ENCODE data around the gene TNN.

TNN gene

DNA sequence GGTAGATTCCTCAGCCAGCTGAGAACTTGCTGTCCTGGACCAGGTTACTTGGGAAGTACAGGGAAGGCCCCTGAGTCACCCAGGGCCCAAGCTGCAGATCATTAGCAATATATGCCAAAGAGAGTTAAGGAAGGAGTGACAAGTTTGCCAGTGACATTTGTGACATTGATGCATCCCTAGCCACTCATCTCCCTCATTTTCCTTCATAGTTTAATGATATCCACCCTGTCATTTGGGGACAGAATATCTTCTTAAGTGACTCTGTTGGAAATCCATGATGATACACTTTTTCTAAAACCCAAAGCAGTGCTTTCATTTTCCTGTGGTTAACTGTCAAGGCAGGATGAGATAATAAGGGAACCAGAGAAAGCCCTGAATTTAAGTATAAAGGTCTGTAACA is 3.2 kb downstream of the TNN start:
- Histone ChIP-seq H3K9me3 (ENCODE audit: control insufficient read depth in 2 of 2, low read length in 2 of 2) (no peaks in the 10 kb centered on the region), H3K36me3 (ENCODE audit: control insufficient read depth in 2 of 2, insufficient read depth in 2 of 2, low read length in 2 of 2) (no peaks in the 10 kb centered on the region), H3K4me3 (ENCODE audit: low read length in 2 of 2) (no peak overlapping the region), H3K27me3 (ENCODE audit: control insufficient read depth in 1 of 2, insufficient read depth in 2 of 2, low read length in 2 of 2) (no peaks in the 10 kb centered on the region), H3K9ac (ENCODE audit: low read length in 2 of 2) (no peak overlapping the region), H3K4me1 (ENCODE audit: control insufficient read depth, insufficient read depth, low read length) (peaks cover 13% of the 10 kb centered on the region), H3K27ac (ENCODE audit: low read length) (no peak overlapping the region)

DNA sequence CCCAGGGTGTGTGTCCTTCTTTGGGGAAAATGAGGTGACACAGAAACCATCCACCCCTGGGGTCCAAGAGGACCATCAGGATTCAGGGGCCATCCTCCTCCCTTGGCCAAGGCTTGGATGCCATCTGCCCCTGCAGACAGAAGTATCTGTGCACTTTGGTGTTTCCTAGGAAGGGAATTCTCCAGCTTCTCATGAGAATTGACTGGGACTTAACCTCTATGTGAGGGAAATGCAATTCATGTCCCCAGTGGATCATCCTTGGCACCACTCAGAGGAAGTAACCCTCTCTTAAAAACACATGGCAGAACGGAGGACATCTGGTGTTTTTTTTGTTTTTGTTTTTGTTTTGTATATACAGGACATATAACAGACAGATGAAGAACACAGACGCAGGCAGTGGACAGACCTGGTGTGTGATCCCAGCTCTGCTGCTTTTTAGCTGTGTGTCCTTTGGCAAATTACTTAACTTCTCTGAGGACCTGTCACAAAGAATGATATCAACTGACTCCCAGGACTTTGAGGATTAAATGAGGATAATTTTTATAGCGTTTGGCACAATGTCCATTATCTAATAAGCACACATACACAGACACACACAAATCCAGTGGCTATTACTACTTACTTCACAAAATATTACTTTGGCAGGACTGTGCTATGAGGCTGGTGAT is 3.8 kb downstream of the TNN start:
- Histone ChIP-seq H3K4me3 (ENCODE audit: low read length in 2 of 2) (no peak overlapping the region), H3K4me1 (ENCODE audit: control insufficient read depth, insufficient read depth, low read length) (peaks cover 13% of the 10 kb centered on the region), H3K27ac (ENCODE audit: low read length) (peak overlapping the region; percentile 6), H3K9me3 (ENCODE audit: control insufficient read depth in 2 of 2, low read length in 2 of 2) (no peaks in the 10 kb centered on the region), H3K36me3 (ENCODE audit: control insufficient read depth in 2 of 2, insufficient read depth in 2 of 2, low read length in 2 of 2) (no peaks in the 10 kb centered on the region), H3K9ac (ENCODE audit: low read length in 2 of 2) (no peak overlapping the region), H3K27me3 (ENCODE audit: control insufficient read depth in 1 of 2, insufficient read depth in 2 of 2, low read length in 2 of 2) (no peaks in the 10 kb centered on the region)

DNA sequence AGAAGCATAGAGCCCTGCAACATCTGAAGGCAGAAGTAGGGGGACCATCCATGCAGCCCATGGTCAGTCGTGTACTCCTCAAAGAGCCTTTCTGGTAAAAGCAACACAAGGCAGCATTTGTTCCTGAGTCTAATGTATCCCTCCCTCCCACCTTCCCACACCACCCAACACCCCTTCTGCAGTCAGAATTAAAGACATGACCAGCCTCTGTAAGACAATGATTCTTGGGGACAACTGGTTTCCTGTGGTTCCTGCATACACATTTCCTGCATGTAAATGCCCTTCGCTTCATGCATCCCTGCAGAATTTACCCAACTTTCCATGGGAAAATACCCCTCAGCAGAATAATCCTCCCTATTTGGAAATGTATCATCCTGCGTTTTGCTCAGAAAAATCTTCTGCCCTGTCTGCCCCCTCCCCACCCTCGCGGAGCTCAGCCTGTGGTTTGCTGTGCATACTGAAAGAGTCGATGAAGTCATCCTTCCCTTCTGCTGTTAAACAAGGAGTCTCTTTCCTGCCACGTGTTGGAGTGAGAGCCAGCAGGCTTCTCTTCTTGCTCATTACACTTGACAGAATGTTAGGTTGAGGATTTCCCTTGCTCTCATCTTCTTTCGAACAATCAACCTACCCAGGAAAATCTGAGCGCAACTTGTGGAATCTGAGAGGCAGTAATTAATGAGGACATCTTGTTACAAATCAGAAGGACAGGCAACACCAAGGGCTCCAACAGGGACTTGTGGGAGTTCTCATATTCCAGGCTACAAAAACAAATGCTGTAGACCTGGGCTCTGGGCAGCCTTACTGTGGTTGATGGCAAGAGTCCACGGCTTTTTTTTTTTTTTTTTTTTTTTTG is 4.7 kb downstream of the TNN start:
- H3K27ac ChIP-seq (ENCODE audit: low read length), result peak overlapping the region; percentile 31
- peaks cover 13% of the 10 kb centered on the region for H3K4me1 ChIP-seq (ENCODE audit: control insufficient read depth, insufficient read depth, low read length)
- no peaks in the 10 kb centered on the region for H3K36me3 ChIP-seq (ENCODE audit: control insufficient read depth in 2 of 2, insufficient read depth in 2 of 2, low read length in 2 of 2)
- H3K9me3 ChIP-seq (ENCODE audit: control insufficient read depth in 2 of 2, low read length in 2 of 2), result no peaks in the 10 kb centered on the region
- H3K27me3 ChIP-seq (ENCODE audit: control insufficient read depth in 1 of 2, insufficient read depth in 2 of 2, low read length in 2 of 2), result no peaks in the 10 kb centered on the region
- H3K9ac ChIP-seq (ENCODE audit: low read length in 2 of 2), result peak overlapping the region in 1 of 2 donors; percentile 29
- peak overlapping the region; percentile 47 to 58 for H3K4me3 ChIP-seq (ENCODE audit: low read length in 2 of 2)

DNA sequence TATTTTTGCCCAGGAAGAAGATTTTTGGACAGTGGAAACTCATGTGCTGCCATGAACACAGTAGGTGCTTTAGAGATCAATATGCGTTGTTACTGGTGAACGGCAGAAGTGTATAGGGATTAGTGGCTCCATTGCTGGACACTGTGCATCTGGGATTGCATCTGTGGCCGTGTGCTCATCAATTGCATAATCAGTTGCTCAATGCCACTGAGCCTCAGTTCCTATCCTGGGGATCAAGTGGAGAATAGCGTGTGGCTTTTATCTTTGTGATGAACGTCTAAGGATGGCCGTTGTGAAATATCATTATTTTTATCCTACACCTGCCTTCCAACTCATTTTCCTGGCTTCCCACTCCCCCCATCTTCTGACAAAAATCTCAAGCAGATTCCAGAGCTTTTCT is 5.4 kb downstream of the TNN start:
- H3K9ac ChIP-seq (ENCODE audit: low read length in 2 of 2), result no peak overlapping the region
- peaks cover 13% of the 10 kb centered on the region for H3K4me1 ChIP-seq (ENCODE audit: control insufficient read depth, insufficient read depth, low read length)
- H3K4me3 ChIP-seq (ENCODE audit: low read length in 2 of 2), result peak overlapping the region in 1 of 2 donors; percentile 47
- H3K27ac ChIP-seq (ENCODE audit: low read length), result peak overlapping the region; percentile 31
- H3K9me3 ChIP-seq (ENCODE audit: control insufficient read depth in 2 of 2, low read length in 2 of 2), result no peaks in the 10 kb centered on the region
- H3K36me3 ChIP-seq (ENCODE audit: control insufficient read depth in 2 of 2, insufficient read depth in 2 of 2, low read length in 2 of 2), result no peaks in the 10 kb centered on the region
- H3K27me3 ChIP-seq (ENCODE audit: control insufficient read depth in 1 of 2, insufficient read depth in 2 of 2, low read length in 2 of 2), result no peaks in the 10 kb centered on the region

DNA sequence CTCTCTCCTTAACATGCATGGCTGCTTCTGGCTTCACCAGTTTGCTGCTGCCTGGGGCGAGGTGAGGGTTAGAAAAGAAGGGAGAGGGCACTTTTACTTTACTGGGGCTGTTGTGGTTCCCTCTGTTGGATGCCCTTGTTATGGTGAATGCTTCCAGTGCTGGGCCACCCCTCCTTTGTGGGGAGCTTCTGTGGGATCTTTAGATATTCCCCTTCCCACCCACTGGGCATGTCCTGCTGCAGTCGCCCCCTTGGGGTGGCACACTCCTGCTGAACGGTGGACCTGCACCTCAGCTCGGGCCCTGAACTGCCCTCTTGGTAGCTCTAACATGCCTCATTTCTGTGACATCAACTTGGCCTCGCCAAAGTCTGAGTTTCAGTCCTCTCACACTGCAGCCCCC is 6.0 kb downstream of the TNN start:
- Histone ChIP-seq H3K36me3 (ENCODE audit: control insufficient read depth in 2 of 2, insufficient read depth in 2 of 2, low read length in 2 of 2) (no peaks in the 10 kb centered on the region), H3K27ac (ENCODE audit: low read length) (no peak overlapping the region), H3K9me3 (ENCODE audit: control insufficient read depth in 2 of 2, low read length in 2 of 2) (no peaks in the 10 kb centered on the region), H3K27me3 (ENCODE audit: control insufficient read depth in 1 of 2, insufficient read depth in 2 of 2, low read length in 2 of 2) (no peaks in the 10 kb centered on the region), H3K9ac (ENCODE audit: low read length in 2 of 2) (no peak overlapping the region), H3K4me1 (ENCODE audit: control insufficient read depth, insufficient read depth, low read length) (peaks cover 13% of the 10 kb centered on the region), H3K4me3 (ENCODE audit: low read length in 2 of 2) (no peak overlapping the region)

DNA sequence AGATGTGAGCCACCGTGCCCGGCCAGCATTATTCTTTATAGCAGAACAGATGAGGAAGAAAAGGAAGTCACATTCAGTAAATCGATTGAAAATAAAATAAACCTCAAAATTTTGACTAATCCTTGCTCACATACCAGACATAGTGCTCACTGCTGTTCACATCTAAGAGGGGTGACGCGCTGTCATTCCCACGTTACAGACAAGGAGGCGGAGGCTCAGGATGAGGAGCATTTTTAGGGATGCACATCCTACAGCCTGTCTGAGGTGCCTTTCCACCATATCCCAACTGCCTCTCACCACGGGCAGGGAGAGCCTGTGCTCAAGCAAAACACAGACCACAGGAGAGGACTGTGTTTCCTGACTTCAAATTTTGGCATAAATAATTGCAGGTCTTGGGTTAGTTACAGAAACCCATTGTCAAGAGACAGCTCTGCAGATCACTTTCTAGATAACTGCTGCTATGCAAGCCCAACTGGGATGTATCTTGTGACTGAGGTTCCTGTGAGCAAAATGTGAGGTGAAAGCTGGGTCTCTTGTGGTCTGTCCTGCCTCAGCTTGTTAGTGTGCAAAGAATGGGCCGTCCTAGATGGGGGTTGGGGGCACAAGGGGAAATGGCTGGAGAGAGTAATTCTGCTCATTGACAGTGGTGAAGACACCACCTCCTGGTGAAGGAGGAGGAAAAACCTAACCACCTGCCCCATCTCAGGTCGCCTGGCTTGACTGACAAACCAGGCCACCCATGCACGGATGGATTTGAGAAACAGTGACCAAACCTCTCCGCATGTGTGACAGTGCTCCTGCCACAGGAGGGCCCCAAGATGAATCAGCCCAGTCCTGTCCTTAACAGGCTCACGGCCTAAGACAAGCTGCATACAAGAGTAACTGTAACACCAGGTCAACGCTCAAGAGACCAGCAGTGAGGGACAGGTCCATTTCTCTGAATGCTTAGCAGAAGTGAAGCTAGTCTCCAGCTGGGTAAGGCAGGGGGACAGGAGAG is 8.2 kb downstream of the TNN start:
- Histone ChIP-seq H3K4me1 (ENCODE audit: control insufficient read depth, insufficient read depth, low read length) (peaks cover 13% of the 10 kb centered on the region), H3K36me3 (ENCODE audit: control insufficient read depth in 2 of 2, insufficient read depth in 2 of 2, low read length in 2 of 2) (no peaks in the 10 kb centered on the region), H3K27ac (ENCODE audit: low read length) (no peak overlapping the region), H3K27me3 (ENCODE audit: control insufficient read depth in 1 of 2, insufficient read depth in 2 of 2, low read length in 2 of 2) (no peaks in the 10 kb centered on the region), H3K4me3 (ENCODE audit: low read length in 2 of 2) (no peak overlapping the region), H3K9me3 (ENCODE audit: control insufficient read depth in 2 of 2, low read length in 2 of 2) (no peaks in the 10 kb centered on the region), H3K9ac (ENCODE audit: low read length in 2 of 2) (no peak overlapping the region)

DNA sequence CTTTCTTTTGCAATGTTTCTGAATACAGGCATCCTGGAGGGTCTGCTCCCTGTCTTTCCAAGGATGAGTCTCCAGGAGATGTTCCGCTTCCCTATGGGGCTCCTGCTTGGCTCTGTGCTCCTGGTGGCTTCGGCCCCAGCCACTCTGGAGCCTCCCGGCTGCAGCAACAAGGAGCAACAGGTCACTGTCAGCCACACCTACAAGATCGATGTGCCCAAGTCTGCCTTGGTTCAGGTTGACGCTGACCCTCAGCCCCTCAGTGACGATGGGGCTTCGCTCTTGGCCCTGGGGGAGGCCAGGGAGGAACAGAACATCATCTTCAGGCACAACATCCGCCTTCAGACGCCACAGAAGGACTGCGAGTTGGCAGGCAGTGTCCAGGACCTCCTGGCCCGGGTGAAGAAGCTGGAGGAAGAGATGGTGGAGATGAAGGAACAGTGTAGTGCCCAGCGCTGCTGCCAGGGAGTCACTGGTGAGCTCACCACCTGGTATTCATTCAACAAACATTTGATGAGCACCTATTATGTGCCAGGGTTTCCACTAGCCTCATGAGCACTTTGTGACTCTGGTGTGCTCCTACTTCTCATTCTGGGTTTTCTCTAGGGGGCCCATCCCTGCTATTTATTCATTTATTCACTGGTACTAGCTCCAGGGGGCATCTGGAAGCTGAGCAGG is 9.9 kb downstream of the TNN start:
- H3K4me3 ChIP-seq (ENCODE audit: low read length in 2 of 2), result no peak overlapping the region
- H3K4me1 ChIP-seq (ENCODE audit: control insufficient read depth, insufficient read depth, low read length), result peaks cover 5% of the 10 kb centered on the region
- no peak overlapping the region for H3K9ac ChIP-seq (ENCODE audit: low read length in 2 of 2)
- no peaks in the 10 kb centered on the region for H3K27me3 ChIP-seq (ENCODE audit: control insufficient read depth in 1 of 2, insufficient read depth in 2 of 2, low read length in 2 of 2)
- H3K27ac ChIP-seq (ENCODE audit: low read length), result no peak overlapping the region
- no peaks in the 10 kb centered on the region for H3K9me3 ChIP-seq (ENCODE audit: control insufficient read depth in 2 of 2, low read length in 2 of 2)
- no peaks in the 10 kb centered on the region for H3K36me3 ChIP-seq (ENCODE audit: control insufficient read depth in 2 of 2, insufficient read depth in 2 of 2, low read length in 2 of 2)

DNA sequence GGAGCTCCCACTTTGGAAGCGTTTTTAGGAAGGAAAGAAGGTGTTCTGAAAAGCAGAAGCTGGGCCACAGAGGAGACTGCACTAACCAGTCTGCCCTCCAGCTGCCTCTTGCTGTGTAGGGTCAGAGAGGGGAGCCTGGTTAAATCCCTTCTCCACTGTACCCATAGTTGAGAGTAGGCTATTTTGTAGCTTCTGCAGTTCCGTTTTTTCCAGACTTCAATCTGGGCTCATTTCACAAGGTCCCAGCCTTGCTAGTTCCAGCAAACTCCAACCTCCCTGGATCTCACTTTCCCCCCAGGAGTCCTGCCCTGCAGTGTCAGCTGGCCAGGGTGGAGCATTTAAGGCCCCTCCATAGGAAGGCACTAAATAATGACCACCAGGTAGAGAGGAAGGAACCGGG is 11.0 kb downstream of the TNN start:
- Histone ChIP-seq H3K27ac (ENCODE audit: low read length) (no peak overlapping the region), H3K9ac (ENCODE audit: low read length in 2 of 2) (no peak overlapping the region), H3K4me1 (ENCODE audit: control insufficient read depth, insufficient read depth, low read length) (peaks cover 2% of the 10 kb centered on the region), H3K9me3 (ENCODE audit: control insufficient read depth in 2 of 2, low read length in 2 of 2) (no peaks in the 10 kb centered on the region), H3K4me3 (ENCODE audit: low read length in 2 of 2) (no peak overlapping the region), H3K27me3 (ENCODE audit: control insufficient read depth in 1 of 2, insufficient read depth in 2 of 2, low read length in 2 of 2) (no peaks in the 10 kb centered on the region), H3K36me3 (ENCODE audit: control insufficient read depth in 2 of 2, insufficient read depth in 2 of 2, low read length in 2 of 2) (no peaks in the 10 kb centered on the region)

DNA sequence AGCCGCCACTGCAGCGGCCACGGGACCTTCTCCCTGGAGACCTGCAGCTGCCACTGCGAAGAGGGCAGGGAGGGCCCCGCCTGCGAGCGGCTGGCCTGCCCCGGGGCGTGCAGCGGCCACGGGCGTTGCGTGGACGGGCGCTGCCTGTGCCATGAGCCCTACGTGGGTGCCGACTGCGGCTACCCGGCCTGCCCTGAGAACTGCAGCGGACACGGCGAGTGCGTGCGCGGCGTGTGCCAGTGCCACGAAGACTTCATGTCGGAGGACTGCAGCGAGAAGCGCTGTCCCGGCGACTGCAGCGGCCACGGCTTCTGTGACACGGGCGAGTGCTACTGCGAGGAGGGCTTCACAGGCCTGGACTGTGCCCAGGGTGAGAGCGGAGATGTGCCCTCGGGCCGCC is 11.7 kb downstream of the TNN start:
- Histone ChIP-seq H3K9ac (ENCODE audit: low read length in 2 of 2) (no peak overlapping the region), H3K4me3 (ENCODE audit: low read length in 2 of 2) (no peak overlapping the region), H3K4me1 (ENCODE audit: control insufficient read depth, insufficient read depth, low read length) (no peaks in the 10 kb centered on the region), H3K9me3 (ENCODE audit: control insufficient read depth in 2 of 2, low read length in 2 of 2) (no peaks in the 10 kb centered on the region), H3K27me3 (ENCODE audit: control insufficient read depth in 1 of 2, insufficient read depth in 2 of 2, low read length in 2 of 2) (no peaks in the 10 kb centered on the region), H3K36me3 (ENCODE audit: control insufficient read depth in 2 of 2, insufficient read depth in 2 of 2, low read length in 2 of 2) (no peaks in the 10 kb centered on the region), H3K27ac (ENCODE audit: low read length) (no peak overlapping the region)

DNA sequence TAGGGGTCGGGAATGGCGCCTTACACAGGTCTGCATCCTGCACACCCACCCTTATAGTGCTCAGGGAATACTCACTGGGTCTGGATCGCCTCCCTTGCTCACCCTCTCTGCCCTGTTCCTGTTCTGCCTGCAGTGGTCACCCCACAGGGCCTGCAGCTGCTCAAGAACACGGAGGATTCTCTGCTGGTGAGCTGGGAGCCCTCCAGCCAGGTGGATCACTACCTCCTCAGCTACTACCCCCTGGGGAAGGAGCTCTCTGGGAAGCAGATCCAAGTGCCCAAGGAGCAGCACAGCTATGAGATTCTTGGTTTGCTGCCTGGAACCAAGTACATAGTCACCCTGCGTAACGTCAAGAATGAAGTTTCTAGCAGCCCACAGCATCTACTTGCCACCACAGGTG is 12.4 kb downstream of the TNN start:
- Histone ChIP-seq H3K27ac (ENCODE audit: low read length) (no peak overlapping the region), H3K9ac (ENCODE audit: low read length in 2 of 2) (no peak overlapping the region), H3K27me3 (ENCODE audit: control insufficient read depth in 1 of 2, insufficient read depth in 2 of 2, low read length in 2 of 2) (no peaks in the 10 kb centered on the region), H3K4me1 (ENCODE audit: control insufficient read depth, insufficient read depth, low read length) (no peaks in the 10 kb centered on the region), H3K9me3 (ENCODE audit: control insufficient read depth in 2 of 2, low read length in 2 of 2) (no peaks in the 10 kb centered on the region), H3K4me3 (ENCODE audit: low read length in 2 of 2) (no peak overlapping the region), H3K36me3 (ENCODE audit: control insufficient read depth in 2 of 2, insufficient read depth in 2 of 2, low read length in 2 of 2) (no peaks in the 10 kb centered on the region)
